Activated CD4-positive, alpha-beta T cell treated with anti-CD3 and anti-CD28 coated beads for 36 hours (primary cell): ENCODE measurements around the gene FGF8. TPM values are rescaled to one million over a fixed set of nuclear protein-coding genes. Genes with fewer than 3 reads are reported as not detected.
A peak's percentile ranks its signal among the peaks of the same experiment; 100 is the strongest.

Experiments used
- ATAC-seq: fragments of 200-7000 bp; cut with Tn5 transposase; one replicate; pipeline ENCODE4 v1.10.0; 2021; ENCODE audit warnings: mild to moderate bottlenecking, moderate library complexity
- CTCF ChIA-PET: fragments of 350-600 bp; sonication (Branson Sonifier 250); formaldehyde crosslinking; loops from one replicate; lab custom pipeline; 2021; ENCODE audit warnings: antibody characterized with exemption; lab: Charles Lee
- POLR2A ChIA-PET: fragments of 350-600 bp; sonication (Branson Sonifier 250); formaldehyde crosslinking; loops from one replicate; lab custom pipeline; 2021; ENCODE audit warnings: antibody characterized with exemption, inconsistent platforms; lab: Charles Lee
- DNase-seq: peaks from one replicate; pipeline ENCODE4 v3.0.0-alpha.2; 2020
- H3K27ac Mint-ChIP-seq: one replicate; pipeline ENCODE4 v1.8.0; 2021; ENCODE audit warnings: mixed read lengths
- H3K27me3 Mint-ChIP-seq: one replicate; pipeline ENCODE4 v1.8.0; 2021; ENCODE audit warnings: mixed read lengths
- H3K36me3 Mint-ChIP-seq: one replicate; pipeline ENCODE4 v1.8.0; 2021; ENCODE audit warnings: low read depth, mixed read lengths
- H3K4me1 Mint-ChIP-seq: one replicate; pipeline ENCODE4 v1.8.0; 2021; ENCODE audit warnings: mixed read lengths
- H3K4me3 Mint-ChIP-seq: one replicate; pipeline ENCODE4 v1.8.0; 2021; ENCODE audit warnings: mild to moderate bottlenecking, moderate library complexity, mixed read lengths
- H3K9me3 Mint-ChIP-seq: one replicate; pipeline ENCODE4 v1.8.0; 2021; ENCODE audit warnings: low read depth, mixed read lengths
- intact Hi-C, 2 experiments: fragments of 100-400 bp; cut with DNase I in 1 of 2; cut with micrococcal nuclease in 1 of 2; formaldehyde crosslinking; loops; one replicate each; pipeline versions ENCODE4 v1.14.2 to v1.15.1; 2022 to 2024; cut with DNase I, micrococcal nuclease
- total RNA-seq, 2 experiments: library from RNA; stranded (reverse); gene quantifications; one replicate each; pipeline ENCODE4 v1.2.3, GENCODE V29; 2021

Gene FGF8
- total RNA-seq, 2 experiments from 2014 or later, result 0.32 TPM; not detected in 1

DNA sequence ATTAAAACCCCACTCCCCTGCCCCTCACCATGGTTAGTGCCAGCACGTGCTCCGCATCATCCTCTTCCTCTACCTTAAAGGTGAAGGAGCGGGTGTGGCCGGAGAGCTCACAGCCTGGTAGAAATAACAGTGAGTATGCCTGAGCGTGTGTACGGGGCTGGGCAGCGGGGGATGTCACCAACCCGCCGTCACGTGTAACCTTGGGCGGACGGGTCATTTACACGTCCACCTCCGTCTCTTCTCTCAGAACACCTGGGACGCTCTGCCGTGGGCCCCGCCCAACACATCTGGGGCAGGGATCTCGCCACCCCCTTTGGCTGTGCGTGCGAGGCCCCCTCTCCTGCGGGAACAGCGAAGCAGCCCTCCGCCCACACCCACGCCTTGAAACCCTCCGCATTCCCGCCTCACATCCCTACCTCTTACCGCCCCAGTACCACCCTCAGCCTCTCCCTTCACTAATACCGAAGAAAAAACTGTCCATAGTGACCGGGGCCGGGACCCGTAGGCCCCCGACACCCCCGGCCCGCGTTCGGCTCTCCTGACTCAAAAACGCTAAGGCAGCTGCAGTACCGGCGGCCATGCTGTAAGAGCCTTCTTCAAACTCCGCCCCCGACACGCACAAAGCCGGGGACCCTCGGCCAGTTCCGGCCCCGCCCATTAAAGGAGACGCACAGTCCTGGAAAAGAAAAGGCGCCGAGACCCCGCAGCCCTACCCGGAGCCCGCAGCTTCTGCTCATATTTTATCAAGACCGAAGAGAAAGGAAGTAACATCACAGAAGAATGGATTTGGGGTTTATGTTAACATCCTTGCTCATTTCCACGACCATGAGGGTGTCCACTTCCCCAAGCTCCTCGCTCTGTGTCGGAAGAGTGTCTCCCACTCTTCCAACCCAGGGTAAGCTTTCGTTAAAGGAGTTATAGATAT, 7.2 kb upstream of the FGF8 start, which contains the start of gene NPM3:
NPM3 (minus strand) TSS at position 636 of the 925 bp plus-strand sequence; CDS start at position 580, 56 bp downstream.
- peak; percentile 94 for DNase-seq
- Mint-ChIP-seq H3K4me3 (peak within 1 kb of the TSS; percentile 94), H3K27me3 (peaks cover 6% of the 10 kb centered on the region), H3K4me1 (peaks cover 52% of the 10 kb centered on the region), H3K9me3 (no peaks in the 10 kb centered on the region), H3K36me3 (peaks cover 53% of the 10 kb centered on the region), H3K27ac (peak within 1 kb of the TSS; percentile 97)
- ChIA-PET CTCF (interaction anchor here (0.6 to 5.0 kb wide), 27 partner anchors 10 to 400 kb away, joined by 3 to 43 read pairs (median 7); partner anchors contain the start of gene OGA), POLR2A (interaction anchor here (1.0 to 1.3 kb wide), 3 partner anchors 12 to 48 kb away, joined by 3 to 4 read pairs (median 3); partner anchors contain the start of gene OGA)
- intact Hi-C loops, result loop anchor here (1.0 to 10.0 kb wide), 12 partner anchors 35 to 1248 kb away; partner anchors contain the start of genes DPCD (in 2 of the 2), OGA (in 2 of the 2), POLL (in 2 of the 2) and HIF1AN (in 1 of the 2)
- peak; percentile 82 for ATAC-seq

GRCh38 chr10:101781984-101782810, 6.3 kb upstream of the FGF8 start:
- H3K4me1 Mint-ChIP-seq, result peaks cover 55% of the 10 kb centered on the region

DNA sequence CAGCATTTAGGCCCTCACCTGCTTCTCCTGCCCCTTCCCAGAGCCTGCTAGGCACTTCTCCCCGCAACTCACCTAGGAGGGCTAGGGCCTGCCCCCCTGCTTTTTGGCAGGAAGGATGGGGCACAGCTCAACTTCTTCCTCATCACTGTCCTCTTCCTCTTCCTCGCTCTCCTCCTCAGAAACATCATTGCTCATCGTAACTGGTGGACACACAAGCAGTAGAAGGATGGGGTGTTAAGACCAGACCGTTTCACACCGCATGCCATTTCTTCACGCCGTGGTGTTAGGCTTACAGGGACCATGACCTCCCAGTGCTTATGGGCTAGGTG, 5.7 kb upstream of the FGF8 start:
- ATAC-seq, result no peak
- Mint-ChIP-seq H3K27me3 (peaks cover 19% of the 10 kb centered on the region), H3K9me3 (no peaks in the 10 kb centered on the region), H3K4me3 (peak overlapping the region; percentile 94), H3K36me3 (peaks cover 53% of the 10 kb centered on the region), H3K27ac (peak overlapping the region; percentile 15), H3K4me1 (peaks cover 57% of the 10 kb centered on the region)
- POLR2A ChIA-PET, result interaction anchor here (1.3 kb wide), 2 partner anchors 164 to 179 kb away, joined by 3 to 6 read pairs; no protein-coding TSS in a partner anchor
- no peak for DNase-seq
- CTCF ChIA-PET, result interaction anchor here (0.6 to 5.0 kb wide), 39 partner anchors 8 to 567 kb away, joined by 3 to 43 read pairs (median 4); partner anchors contain the start of gene OGA
- intact Hi-C loops, result loop anchor here (1.0 to 10.0 kb wide), 8 partner anchors 51 to 1247 kb away; partner anchors contain the start of genes DPCD (in 1 of the 2), FBXW4 (in 1 of the 2), HIF1AN (in 1 of the 2) and POLL (in 1 of the 2)

More at GRCh38 chr10:101781984-101782810, 6.3 kb upstream of the FGF8 start:
- Mint-ChIP-seq H3K36me3 (peaks cover 56% of the 10 kb centered on the region), H3K27ac (peak overlapping the region; percentile 97), H3K27me3 (peaks cover 15% of the 10 kb centered on the region), H3K9me3 (no peaks in the 10 kb centered on the region), H3K4me3 (peak overlapping the region; percentile 94)
- ChIA-PET POLR2A (no interaction called here), CTCF (interaction anchor here (0.6 to 5.0 kb wide), 20 partner anchors 10 to 228 kb away, joined by 3 to 43 read pairs (median 8); no protein-coding TSS in a partner anchor)
- DNase-seq (no peak), ATAC-seq (no peak)
- intact Hi-C loops, result loop anchor here (1.0 to 10.0 kb wide), 10 partner anchors 50 to 1247 kb away; partner anchors contain the start of genes DPCD (in 1 of the 2), FBXW4 (in 1 of the 2), HIF1AN (in 1 of the 2) and KAZALD1 (in 1 of the 2)

DNA sequence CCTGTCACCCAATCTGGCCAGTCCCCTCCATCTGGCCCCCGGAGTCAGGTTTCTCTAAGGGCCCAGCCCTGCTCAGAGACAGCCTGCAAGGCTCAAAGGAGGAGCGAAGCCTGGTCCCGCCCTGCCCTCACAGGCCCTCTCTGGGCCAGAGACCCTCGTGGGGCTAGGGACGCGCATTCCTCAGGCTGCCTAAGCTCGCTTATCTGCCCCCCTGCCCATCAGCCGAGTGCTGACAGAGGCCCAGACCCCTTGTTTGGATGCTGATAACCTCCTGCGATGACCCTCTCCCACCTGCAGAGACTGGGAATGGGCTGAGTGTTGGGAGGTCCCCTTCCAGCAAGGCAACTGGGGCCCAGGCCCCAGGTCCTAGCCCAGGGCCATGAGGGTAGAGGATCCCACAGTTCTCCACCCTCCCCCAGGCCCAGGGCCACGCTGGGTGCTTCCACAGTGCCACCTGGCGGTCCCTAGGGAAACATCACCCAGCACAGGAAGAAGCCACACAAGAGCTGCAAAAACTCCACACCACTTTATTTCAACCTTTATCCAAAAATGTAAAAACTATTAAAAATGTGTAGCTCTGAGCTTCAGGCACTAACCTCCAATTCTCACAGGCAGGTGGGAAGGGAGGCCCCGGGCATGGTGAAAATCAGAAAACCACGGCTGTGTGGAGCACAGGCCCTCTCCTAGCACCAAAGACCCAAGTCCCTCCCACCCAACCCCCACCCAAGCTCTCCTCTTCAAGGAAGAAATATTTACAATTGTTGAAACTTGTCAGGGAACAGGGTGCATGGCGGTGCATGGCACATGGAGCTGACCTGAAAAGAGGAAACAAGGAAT, 5.1 kb upstream of the FGF8 start:
- intact Hi-C loops, result loop anchor here (1.0 to 10.0 kb wide), 9 partner anchors 51 to 1246 kb away; partner anchors contain the start of genes FBXW4 (in 2 of the 2), DPCD (in 1 of the 2), HIF1AN (in 1 of the 2) and POLL (in 1 of the 2)
- ATAC-seq (peak; percentile 61), DNase-seq (peak; percentile 86)
- ChIA-PET CTCF (interaction anchor here (0.5 to 5.0 kb wide), 44 partner anchors 8 to 831 kb away, joined by 3 to 43 read pairs (median 3); partner anchors contain the start of gene OGA), POLR2A (interaction anchor here (1.3 kb wide), 2 partner anchors 164 to 178 kb away, joined by 3 to 6 read pairs; no protein-coding TSS in a partner anchor)
- Mint-ChIP-seq H3K36me3 (peaks cover 49% of the 10 kb centered on the region), H3K4me1 (peaks cover 57% of the 10 kb centered on the region), H3K4me3 (peak overlapping the region; percentile 94), H3K27me3 (peaks cover 20% of the 10 kb centered on the region), H3K27ac (no peak overlapping the region), H3K9me3 (no peaks in the 10 kb centered on the region)

- Mint-ChIP-seq H3K27me3 (peaks cover 20% of the 10 kb centered on the region), H3K36me3 (peaks cover 45% of the 10 kb centered on the region), H3K9me3 (no peaks in the 10 kb centered on the region), H3K4me1 (peaks cover 54% of the 10 kb centered on the region), H3K4me3 (peak overlapping the region; percentile 59), H3K27ac (no peak overlapping the region)
- ChIA-PET CTCF (interaction anchor here (0.5 to 5.0 kb wide), 17 partner anchors 8 to 230 kb away, joined by 3 to 43 read pairs (median 8); partner anchors contain the start of genes DPCD, OGA and POLL), POLR2A (interaction anchor here (1.3 kb wide), 2 partner anchors 163 to 177 kb away, joined by 3 to 6 read pairs; no protein-coding TSS in a partner anchor)
- intact Hi-C loops, result loop anchor here (1.0 to 10.0 kb wide), 8 partner anchors 52 to 1246 kb away; partner anchors contain the start of genes FBXW4 (in 2 of the 2), DPCD (in 1 of the 2), HIF1AN (in 1 of the 2) and POLL (in 1 of the 2)
- peak; percentile 17 for DNase-seq
- ATAC-seq, result no peak
Observed at GRCh38 chr10:101780187-101780817, 4.4 kb upstream of the FGF8 start.

- Mint-ChIP-seq H3K9me3 (no peaks in the 10 kb centered on the region), H3K36me3 (peaks cover 39% of the 10 kb centered on the region), H3K4me3 (peak overlapping the region; percentile 59), H3K4me1 (peaks cover 51% of the 10 kb centered on the region), H3K27ac (no peak overlapping the region), H3K27me3 (peaks cover 22% of the 10 kb centered on the region)
- DNase-seq, result peak; percentile 93
- CTCF ChIA-PET, result interaction anchor here (0.7 to 5.0 kb wide), 9 partner anchors 7 to 1539 kb away, joined by 3 to 43 read pairs (median 8); partner anchors contain the start of genes DPCD, OGA and POLL
- intact Hi-C loops, result loop anchor here (1.0 to 10.0 kb wide), 10 partner anchors 53 to 1245 kb away; partner anchors contain the start of genes FBXW4 (in 2 of the 2), DPCD (in 1 of the 2), HIF1AN (in 1 of the 2) and POLL (in 1 of the 2)
- ATAC-seq, result peak; percentile 51
- POLR2A ChIA-PET, result no interaction called here
Observed at GRCh38 chr10:101779544-101780186, 3.8 kb upstream of the FGF8 start.

DNA sequence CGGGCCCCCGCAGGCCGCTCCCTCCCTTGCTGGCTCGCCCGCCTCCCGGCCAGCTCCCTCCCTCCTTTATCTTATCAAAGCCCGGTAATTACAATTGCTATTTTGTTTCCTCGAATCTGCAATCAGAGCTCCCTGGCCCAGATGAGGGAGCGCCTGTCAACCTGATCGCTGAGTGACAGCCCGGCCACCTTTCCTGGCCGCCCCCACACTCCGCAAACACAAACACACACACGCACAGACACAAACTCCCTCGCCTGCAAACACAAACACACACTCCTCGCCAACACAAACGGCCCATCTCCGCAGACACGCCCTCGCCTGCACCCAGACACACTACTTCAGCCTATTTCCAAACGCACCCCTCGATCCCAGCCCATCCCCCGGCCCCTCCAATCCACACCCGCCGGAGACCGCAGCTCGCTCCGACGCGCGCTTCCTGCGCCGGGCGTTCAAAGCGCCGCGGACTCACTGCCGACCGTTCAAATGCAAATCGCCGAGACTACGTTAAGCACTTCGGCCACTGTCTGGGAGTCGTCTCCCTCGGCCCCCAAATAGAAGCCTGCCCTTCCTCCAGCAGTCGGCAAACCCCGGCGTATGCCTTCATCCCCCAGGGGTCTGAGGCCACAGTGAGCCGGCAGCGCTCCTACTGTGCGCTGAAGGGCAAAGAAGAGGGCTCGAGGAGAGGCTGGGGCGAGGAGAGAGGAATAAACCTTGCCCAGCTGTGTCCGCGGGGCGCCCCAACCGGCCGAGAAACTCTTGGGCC, 3.0 kb upstream of the FGF8 start:
- intact Hi-C loops, result loop anchor here in 1 of 2 experiments (1.0 to 5.0 kb wide), 2 partner anchors 482 to 565 kb away; no protein-coding TSS in a partner anchor
- DNase-seq (peak; percentile 53), ATAC-seq (no peak)
- ChIA-PET CTCF (interaction anchor here (0.7 to 1.5 kb wide), 7 partner anchors 109 to 1538 kb away, joined by 3 to 8 read pairs (median 4); partner anchors contain the start of genes DPCD and POLL), POLR2A (no interaction called here)
- peaks cover 29% of the 10 kb centered on the region for H3K27me3 Mint-ChIP-seq
- H3K4me1 Mint-ChIP-seq, result peaks cover 46% of the 10 kb centered on the region
- peaks cover 35% of the 10 kb centered on the region for H3K36me3 Mint-ChIP-seq
- no peaks in the 10 kb centered on the region for H3K9me3 Mint-ChIP-seq
- H3K27ac Mint-ChIP-seq, result no peak overlapping the region
- peak overlapping the region; percentile 59 for H3K4me3 Mint-ChIP-seq

- ATAC-seq (no peak), DNase-seq (no peak)
- H3K9me3 Mint-ChIP-seq, result no peaks in the 10 kb centered on the region
- intact Hi-C loops, result loop anchor here in 1 of 2 experiments (5.0 kb wide), 1 partner anchor 481 kb away; no protein-coding TSS in a partner anchor
- peaks cover 36% of the 10 kb centered on the region for H3K27me3 Mint-ChIP-seq
- H3K4me3 Mint-ChIP-seq, result peak overlapping the region; percentile 59
- H3K4me1 Mint-ChIP-seq, result peaks cover 44% of the 10 kb centered on the region
- peaks cover 33% of the 10 kb centered on the region for H3K36me3 Mint-ChIP-seq
- no peak overlapping the region for H3K27ac Mint-ChIP-seq
- CTCF ChIA-PET, result interaction anchor here (0.6 to 1.3 kb wide), 5 partner anchors 33 to 544 kb away, joined by 3 to 8 read pairs (median 4); no protein-coding TSS in a partner anchor
- POLR2A ChIA-PET, result no interaction called here
Observed at GRCh38 chr10:101778151-101778780, 2.4 kb upstream of the FGF8 start.
